ENCODE results near the gene GIT2. TPM values are rescaled to one million over a fixed set of nuclear protein-coding genes. Genes with fewer than 3 reads are reported as not detected.
"Not testable (repeated sequence)": the region's sequence is repeated elsewhere in the genome, so short reads cannot be mapped to it uniquely, and the experiment has no call there.

Gene GIT2
- total RNA-seq, 2 experiments from 2014 or later = 50.2 to 58.2 TPM

DNA sequence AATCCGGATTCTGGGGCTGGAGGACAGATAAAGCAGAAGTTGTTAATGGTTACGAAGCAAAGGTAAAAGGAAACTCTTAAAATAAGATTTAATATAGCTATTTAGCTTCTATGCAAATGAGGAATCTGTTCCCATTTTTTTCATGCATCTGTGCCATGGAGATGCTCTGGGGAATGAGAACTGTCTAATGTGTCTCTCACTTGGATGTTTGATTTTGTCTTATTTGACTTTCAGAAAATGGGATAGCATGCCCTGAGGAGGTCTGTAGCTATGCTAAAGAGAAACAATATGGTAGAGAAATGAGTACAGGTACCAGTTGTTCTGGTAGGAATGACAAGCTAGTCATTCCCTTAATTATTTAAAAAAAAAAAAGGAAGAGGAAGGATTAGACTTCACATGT is 27.9 kb upstream of the GIT2 start:
- ATAC-seq = no peak
- Mint-ChIP-seq H3K4me1 (peaks cover 17% of the 10 kb centered on the region), H3K9me3 (ENCODE audit: low read depth) (no peaks in the 10 kb centered on the region), H3K4me3 (no peak overlapping the region), H3K36me3 (ENCODE audit: low read depth) (peaks cover 45% of the 10 kb centered on the region), H3K27me3 (no peaks in the 10 kb centered on the region), H3K27ac (no peak overlapping the region)
- POLR2A ChIA-PET = interaction anchor here (0.5 to 0.6 kb wide), 2 partner anchors 194 to 1464 kb away, joined by 3 to 4 read pairs; no protein-coding TSS in a partner anchor
- CTCF ChIA-PET = interaction anchor here (0.9 to 1.5 kb wide), 3 partner anchors 11 to 78 kb away, joined by 3 to 8 read pairs (median 3); no protein-coding TSS in a partner anchor
- intact Hi-C loops (cut with DNase I, micrococcal nuclease) = no loop called here
- no peak for DNase-seq

- Mint-ChIP-seq H3K27me3 (no peaks in the 10 kb centered on the region), H3K9me3 (ENCODE audit: low read depth) (no peaks in the 10 kb centered on the region), H3K4me1 (peaks cover 17% of the 10 kb centered on the region), H3K27ac (no peak overlapping the region), H3K36me3 (ENCODE audit: low read depth) (peaks cover 48% of the 10 kb centered on the region), H3K4me3 (no peak overlapping the region)
- intact Hi-C loops (cut with DNase I, micrococcal nuclease) = no loop called here
- ChIA-PET POLR2A (no interaction called here), CTCF (interaction anchor here (0.8 to 1.7 kb wide), 8 partner anchors 12 to 170 kb away, joined by 3 to 8 read pairs (median 3); no protein-coding TSS in a partner anchor)
- DNase-seq = no peak
- ATAC-seq = no peak
These were observed 27.2 kb upstream of the GIT2 start for GRCh38 chr12:110023059-110023980.

- H3K36me3 Mint-ChIP-seq (ENCODE audit: low read depth) = peaks cover 39% of the 10 kb centered on the region
- H3K4me3 Mint-ChIP-seq = no peak overlapping the region
- DNase-seq (no peak), ATAC-seq (no peak)
- H3K9me3 Mint-ChIP-seq (ENCODE audit: low read depth) = no peaks in the 10 kb centered on the region
- intact Hi-C loops (cut with DNase I, micrococcal nuclease) = no loop called here
- ChIA-PET POLR2A (interaction anchor here (0.6 kb wide), 1 partner anchor 10 kb away, joined by 11 read pairs; no protein-coding TSS in a partner anchor), CTCF (interaction anchor here (0.7 to 1.4 kb wide), 2 partner anchors 22 to 39 kb away, joined by 3 to 4 read pairs; partner anchors contain the start of gene ANKRD13A)
- H3K27me3 Mint-ChIP-seq = no peaks in the 10 kb centered on the region
- peaks cover 11% of the 10 kb centered on the region for H3K4me1 Mint-ChIP-seq
- no peak overlapping the region for H3K27ac Mint-ChIP-seq
These were observed 24.8 kb upstream of the GIT2 start for GRCh38 chr12:110020956-110021355.

- CTCF ChIA-PET = interaction anchor here (0.7 to 1.0 kb wide), 2 partner anchors 8 to 170 kb away, joined by 3 to 4 read pairs; no protein-coding TSS in a partner anchor
- ATAC-seq (no peak), DNase-seq (no peak)
- Mint-ChIP-seq H3K9me3 (ENCODE audit: low read depth) (no peaks in the 10 kb centered on the region), H3K27me3 (no peaks in the 10 kb centered on the region), H3K36me3 (ENCODE audit: low read depth) (peaks cover 39% of the 10 kb centered on the region), H3K4me1 (peaks cover 43% of the 10 kb centered on the region), H3K27ac (peak overlapping the region; percentile 73), H3K4me3 (no peak overlapping the region)
- intact Hi-C loops (cut with DNase I, micrococcal nuclease) = loop anchor here in 1 of 2 experiments (2.0 kb wide), 1 partner anchor 80 kb away; no protein-coding TSS in a partner anchor
- POLR2A ChIA-PET = no interaction called here
These were observed 19.0 kb upstream of the GIT2 start for GRCh38 chr12:110015132-110015531.

GRCh38 chr12:110012659-110013058 is 16.5 kb upstream of the GIT2 start:
- ATAC-seq (peak; percentile 33), DNase-seq (no peak)
- Mint-ChIP-seq H3K36me3 (ENCODE audit: low read depth) (peaks cover 35% of the 10 kb centered on the region), H3K27me3 (no peaks in the 10 kb centered on the region), H3K4me3 (no peak overlapping the region), H3K4me1 (peaks cover 67% of the 10 kb centered on the region), H3K27ac (peak overlapping the region; percentile 68), H3K9me3 (ENCODE audit: low read depth) (peaks cover 3% of the 10 kb centered on the region)
- intact Hi-C loops (cut with DNase I, micrococcal nuclease) = no loop called here
- ChIA-PET CTCF (interaction anchor here (0.7 to 0.9 kb wide), 2 partner anchors 8 to 526 kb away, joined by 3 read pairs; no protein-coding TSS in a partner anchor), POLR2A (no interaction called here)

DNA sequence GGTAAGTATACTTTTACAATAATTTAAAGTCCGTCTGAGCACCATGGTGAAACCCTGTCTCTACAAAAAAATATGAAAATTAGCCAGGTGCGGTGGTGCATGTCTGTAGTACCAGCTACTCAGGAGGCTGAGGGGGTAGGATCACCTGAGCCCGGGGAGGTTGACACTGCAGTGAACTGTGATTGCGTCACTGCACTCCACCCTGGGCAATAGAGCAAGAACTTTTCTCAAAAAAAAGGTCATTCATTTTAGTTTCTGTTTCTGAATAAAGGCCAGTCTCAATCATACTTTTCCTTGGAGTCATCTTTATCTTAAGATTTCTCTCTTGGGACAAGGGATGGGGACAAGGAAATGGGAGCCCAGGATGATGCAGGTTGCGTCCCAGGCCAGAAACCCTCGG is 16.0 kb upstream of the GIT2 start:
- no peaks in the 10 kb centered on the region for H3K27me3 Mint-ChIP-seq
- intact Hi-C loops (cut with DNase I, micrococcal nuclease) = no loop called here
- H3K27ac Mint-ChIP-seq = peak overlapping the region; percentile 68
- H3K4me3 Mint-ChIP-seq = no peak overlapping the region
- peaks cover 3% of the 10 kb centered on the region for H3K9me3 Mint-ChIP-seq (ENCODE audit: low read depth)
- DNase-seq = peak; percentile 32
- ATAC-seq = no peak
- H3K36me3 Mint-ChIP-seq (ENCODE audit: low read depth) = peaks cover 35% of the 10 kb centered on the region
- ChIA-PET CTCF (interaction anchor here (0.9 kb wide), 1 partner anchor 527 kb away, joined by 3 read pairs; no protein-coding TSS in a partner anchor), POLR2A (no interaction called here)
- peaks cover 68% of the 10 kb centered on the region for H3K4me1 Mint-ChIP-seq

GRCh38 chr12:110010853-110011723 is 14.9 kb upstream of the GIT2 start:
- Mint-ChIP-seq H3K4me3 (no peak overlapping the region), H3K27me3 (no peaks in the 10 kb centered on the region), H3K9me3 (ENCODE audit: low read depth) (peaks cover 3% of the 10 kb centered on the region), H3K4me1 (peaks cover 78% of the 10 kb centered on the region), H3K27ac (peak overlapping the region; percentile 64), H3K36me3 (ENCODE audit: low read depth) (peaks cover 36% of the 10 kb centered on the region)
- intact Hi-C loops (cut with DNase I, micrococcal nuclease) = no loop called here
- ATAC-seq = no peak
- POLR2A ChIA-PET = interaction anchor here (0.6 kb wide), 3 partner anchors 40 to 125 kb away, joined by 3 to 11 read pairs (median 5); no protein-coding TSS in a partner anchor
- CTCF ChIA-PET = interaction anchor here (0.6 to 1.0 kb wide), 6 partner anchors 9 to 69 kb away, joined by 3 read pairs; no protein-coding TSS in a partner anchor
- DNase-seq = no peak

GRCh38 chr12:110008681-110009398 is 12.7 kb upstream of the GIT2 start:
- ChIA-PET CTCF (interaction anchor here (0.7 kb wide), 1 partner anchor 452 kb away, joined by 3 read pairs; no protein-coding TSS in a partner anchor), POLR2A (interaction anchor here (0.6 kb wide), 1 partner anchor 56 kb away, joined by 3 read pairs; no protein-coding TSS in a partner anchor)
- DNase-seq = peak; percentile 40
- intact Hi-C loops (cut with DNase I, micrococcal nuclease) = loop anchor here (1.0 to 5.0 kb wide), 2 partner anchors 13 to 37 kb away; partner anchors contain the start of gene GIT2 (in 1 of the 2)
- H3K27me3 Mint-ChIP-seq; H3K9me3 Mint-ChIP-seq (ENCODE audit: low read depth); H3K27ac Mint-ChIP-seq: not testable (repeated sequence)
- Mint-ChIP-seq H3K4me1 (peaks cover 87% of the 10 kb centered on the region), H3K36me3 (ENCODE audit: low read depth) (peaks cover 28% of the 10 kb centered on the region), H3K4me3 (peak overlapping the region; percentile 36)
- peak; percentile 18 for ATAC-seq

DNA sequence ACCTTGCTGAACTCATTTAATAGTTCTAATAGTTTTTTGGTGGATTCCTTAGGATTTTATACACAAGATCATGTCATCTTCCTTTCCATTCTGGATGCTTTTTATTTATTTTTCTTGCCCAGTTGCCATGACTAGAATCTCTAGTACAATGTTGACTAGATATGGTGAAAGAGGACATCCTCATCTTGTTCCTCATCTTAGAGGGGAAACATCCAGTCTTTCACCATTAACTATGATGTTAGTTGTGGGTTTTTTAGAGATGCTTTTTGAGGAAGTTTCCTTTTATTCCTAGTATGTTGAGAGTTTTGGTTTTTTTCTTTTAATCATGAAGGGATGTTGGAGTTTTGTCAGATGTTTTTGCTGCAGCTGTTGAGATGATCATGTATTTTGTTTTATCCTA is 11.7 kb upstream of the GIT2 start:
- Mint-ChIP-seq H3K36me3 (ENCODE audit: low read depth) (peaks cover 29% of the 10 kb centered on the region), H3K27ac (peak overlapping the region; percentile 51), H3K4me1 (peaks cover 94% of the 10 kb centered on the region), H3K27me3 (no peaks in the 10 kb centered on the region), H3K4me3 (no peak overlapping the region), H3K9me3 (ENCODE audit: low read depth) (peaks cover 3% of the 10 kb centered on the region)
- DNase-seq (no peak), ATAC-seq (no peak)
- intact Hi-C loops (cut with DNase I, micrococcal nuclease) = loop anchor here (1.0 to 5.0 kb wide), 2 partner anchors 12 to 36 kb away; partner anchors contain the start of gene GIT2 (in 1 of the 2)
- POLR2A ChIA-PET = interaction anchor here (0.6 kb wide), 1 partner anchor 57 kb away, joined by 3 read pairs; no protein-coding TSS in a partner anchor
- CTCF ChIA-PET = no interaction called here

DNA sequence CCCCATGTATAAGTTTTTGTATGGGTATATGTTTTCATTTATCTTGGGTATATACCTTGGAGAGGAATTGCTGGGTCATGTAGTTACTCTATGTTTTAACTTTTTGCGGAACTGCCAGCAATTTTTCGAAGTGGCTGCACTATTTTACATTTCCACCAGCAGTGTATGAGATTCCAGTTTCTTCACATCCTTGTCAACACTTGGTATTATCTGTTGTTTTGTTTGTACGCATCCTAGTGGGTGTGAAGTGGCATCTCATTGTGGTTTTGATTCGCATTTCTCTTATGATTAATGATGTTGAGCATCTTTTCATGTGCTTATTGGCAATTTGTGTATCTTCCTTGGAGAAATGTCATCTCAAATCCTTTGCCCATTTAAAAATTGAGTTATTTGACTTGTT is 9.9 kb upstream of the GIT2 start:
- Mint-ChIP-seq H3K9me3 (ENCODE audit: low read depth) (peaks cover 3% of the 10 kb centered on the region), H3K27ac (no peak overlapping the region), H3K27me3 (no peaks in the 10 kb centered on the region)

More for the DNA sequence above, 9.9 kb upstream of the GIT2 start:
- Mint-ChIP-seq H3K4me1 (peaks cover 90% of the 10 kb centered on the region), H3K4me3 (no peak overlapping the region), H3K36me3 (ENCODE audit: low read depth) (peaks cover 21% of the 10 kb centered on the region)
- DNase-seq (no peak), ATAC-seq (no peak)
- CTCF ChIA-PET = interaction anchor here (1.4 kb wide), 1 partner anchor 8 kb away, joined by 4 read pairs; no protein-coding TSS in a partner anchor
- intact Hi-C loops (cut with DNase I, micrococcal nuclease) = loop anchor here in 1 of 2 experiments (5.0 kb wide), 1 partner anchor 34 kb away; no protein-coding TSS in a partner anchor
- POLR2A ChIA-PET = no interaction called here
